GM23338 (cell line): ENCODE measurements around the gene LNX2. TPM values are rescaled to one million over a fixed set of nuclear protein-coding genes. Genes with fewer than 3 reads are reported as not detected.

Experiments
- ATAC-seq: fragments of 200-7000 bp; cut with Tn5 transposase; 3 replicates; pipeline ENCODE4 v1.9.1; 2020
- DNase-seq: peaks from one replicate; pipeline ENCODE4 v3.0.0-alpha.2; 2015; ENCODE audit warnings: low spot score
- H2AFZ ChIP-seq: fragments of 200-600 bp; sonication (generic); 2 replicates; pipeline ENCODE4 v1.8.0; 2016; ENCODE audit warnings: antibody characterized with exemption, mild to moderate bottlenecking, moderate library complexity
- H3F3A ChIP-seq: fragments of 200-600 bp; sonication (generic); replicated peaks from 2 replicates; pipeline ENCODE4 v1.8.0; 2017; ENCODE audit warnings: antibody characterized with exemption, mixed run types, low read depth
- H3K27ac ChIP-seq: fragments of 200-600 bp; sonication (generic); 2 replicates; pipeline ENCODE4 v1.6.1; 2016; ENCODE audit warnings: low read depth
- H3K27me3 ChIP-seq: fragments of 200-600 bp; sonication (generic); 2 replicates; pipeline ENCODE4 v1.8.0; 2016; ENCODE audit warnings: mild to moderate bottlenecking, mixed run types, moderate library complexity; ENCODE audit not compliant: insufficient read depth
- H3K36me3 ChIP-seq: fragments of 200-600 bp; sonication (generic); 2 replicates; pipeline ENCODE4 v1.8.0; 2016; ENCODE audit warnings: mild to moderate bottlenecking; ENCODE audit not compliant: insufficient read depth
- H3K4me1 ChIP-seq: fragments of 200-600 bp; sonication (generic); 2 replicates; pipeline ENCODE4 v1.8.0; 2016; ENCODE audit warnings: mild to moderate bottlenecking, moderate library complexity; ENCODE audit not compliant: insufficient read depth
- H3K4me2 ChIP-seq: fragments of 200-600 bp; sonication (generic); 2 replicates; pipeline ENCODE4 v1.7.1; 2017; ENCODE audit warnings: mixed run types
- H3K4me3 ChIP-seq: fragments of 200-600 bp; sonication (generic); 2 replicates; pipeline ENCODE4 v1.6.1; 2016; ENCODE audit warnings: mixed run types
- H3K79me2 ChIP-seq: fragments of 200-600 bp; sonication (generic); replicated peaks from 2 replicates; pipeline ENCODE4 v1.8.0; 2017; ENCODE audit warnings: mild to moderate bottlenecking; ENCODE audit not compliant: insufficient read depth
- H3K9me2 ChIP-seq: fragments of 200-600 bp; sonication (generic); 2 replicates; pipeline ENCODE4 v1.8.0; 2017; ENCODE audit not compliant: insufficient read depth
- H4K20me1 ChIP-seq: fragments of 200-600 bp; sonication (generic); replicated peaks from 2 replicates; pipeline ENCODE4 v1.8.0; 2017; ENCODE audit warnings: mild to moderate bottlenecking; ENCODE audit not compliant: insufficient read depth
- H3K27ac Mint-ChIP-seq: 2 replicates; pipeline ENCODE4 v1.8.0; 2020; ENCODE audit warnings: inconsistent platforms, mild to moderate bottlenecking, moderate library complexity, mixed read lengths
- H3K27me3 Mint-ChIP-seq: 3 replicates; pipeline ENCODE4 v1.8.0; 2022; ENCODE audit warnings: low read depth, mild to moderate bottlenecking, moderate library complexity, mixed read lengths, inconsistent platforms; ENCODE audit not compliant: insufficient read depth, poor library complexity
- H3K36me3 Mint-ChIP-seq: 3 replicates; pipeline ENCODE4 v1.8.0; 2021; ENCODE audit warnings: low read depth, mild to moderate bottlenecking, inconsistent platforms, moderate library complexity, mixed read lengths
- H3K4me1 Mint-ChIP-seq: 3 replicates; pipeline ENCODE4 v1.8.0; 2020; ENCODE audit warnings: mild to moderate bottlenecking, inconsistent platforms, mixed read lengths
- H3K4me3 Mint-ChIP-seq: 3 replicates; pipeline ENCODE4 v1.8.0; 2021; ENCODE audit warnings: moderate library complexity, mild to moderate bottlenecking, inconsistent platforms, mixed read lengths
- H3K9me3 Mint-ChIP-seq: 3 replicates; pipeline ENCODE4 v1.8.0; 2020; ENCODE audit warnings: moderate library complexity, mild to moderate bottlenecking, inconsistent platforms, mixed read lengths
- CREB1 ChIP-seq: fragments of 250-450 bp; sonication (Bioruptor Pico); IDR thresholded peaks from 2 replicates; pipeline ENCODE4 v1.5.0; 2020; ENCODE audit warnings: low read depth, mild to moderate bottlenecking, moderate library complexity
- EZH2 ChIP-seq: fragments of 200-600 bp; sonication (generic); IDR thresholded peaks from one replicate; pipeline ENCODE4 v1.8.0; 2017; ENCODE audit warnings: antibody characterized with exemption, mild to moderate bottlenecking, low read depth; ENCODE audit not compliant: unreplicated experiment
- EZH2phosphoT487 ChIP-seq: fragments of 200-600 bp; sonication (generic); IDR thresholded peaks from one replicate; pipeline ENCODE4 v1.8.1; 2018; ENCODE audit warnings: antibody characterized with exemption; ENCODE audit not compliant: unreplicated experiment
- JUNB ChIP-seq: IDR thresholded peaks from one replicate; pipeline ENCODE4 v1.6.1; 2016; ENCODE audit warnings: antibody characterized with exemption; ENCODE audit not compliant: unreplicated experiment
- NANOG ChIP-seq: IDR thresholded peaks from 2 replicates; pipeline ENCODE4 v1.6.1; 2016; ENCODE audit warnings: antibody characterized with exemption, borderline replicate concordance
- POLR2AphosphoS5 ChIP-seq: IDR thresholded peaks from 2 replicates; pipeline ENCODE4 v1.6.1; 2016; ENCODE audit warnings: antibody characterized with exemption, low read depth
- ZNF331 ChIP-seq: fragments of 250-450 bp; sonication (Bioruptor Pico); IDR thresholded peaks from 2 replicates; pipeline ENCODE4 v1.5.0; 2020; ENCODE audit warnings: low read depth, mild to moderate bottlenecking, moderate library complexity
- polyA plus RNA-seq: library from polyadenylated mRNA; unstranded; fragments of >200 nt; fragmentation: Nextera tagmentation; extraction: Ambion mirVana; gene quantifications from 2 replicates; pipeline ENCODE4 v1.2.1, GENCODE V29; 2016
- total RNA-seq: library from RNA; depleted of rRNA; stranded (reverse); fragments of >200 nt; shearing (Covaris generic); gene quantifications from 2 replicates; pipeline ENCODE4 v1.2.3, GENCODE V29; 2014
- TF ChIP-seq, protein P1 (sequence below): IDR thresholded peaks from one replicate; pipeline ENCODE4 v1.6.1; 2018; ENCODE audit warnings: antibody characterized with exemption; ENCODE audit not compliant: unreplicated experiment
- TF ChIP-seq, protein P2 (sequence below), 2 experiments: fragments of 200-600 bp in 1 of 2; sonication (generic) in 1 of 2; conservative IDR thresholded peaks; 2 replicates each; pipeline versions ENCODE4 v1.5.1 to v1.6.1; 2016 to 2017; ENCODE audit warnings: antibody characterized with exemption in 2 of 2, low read depth in 2 of 2, mild to moderate bottlenecking in 2 of 2, moderate library complexity in 1 of 2
- TF ChIP-seq, protein P3 (sequence below): IDR thresholded peaks from 2 replicates; pipeline ENCODE4 v1.6.1; 2016; ENCODE audit warnings: antibody characterized with exemption

LNX2 gene
- total and polyA plus RNA-seq, 2 experiments from 2014 or later = 3.7 to 18.0 TPM

DNA sequence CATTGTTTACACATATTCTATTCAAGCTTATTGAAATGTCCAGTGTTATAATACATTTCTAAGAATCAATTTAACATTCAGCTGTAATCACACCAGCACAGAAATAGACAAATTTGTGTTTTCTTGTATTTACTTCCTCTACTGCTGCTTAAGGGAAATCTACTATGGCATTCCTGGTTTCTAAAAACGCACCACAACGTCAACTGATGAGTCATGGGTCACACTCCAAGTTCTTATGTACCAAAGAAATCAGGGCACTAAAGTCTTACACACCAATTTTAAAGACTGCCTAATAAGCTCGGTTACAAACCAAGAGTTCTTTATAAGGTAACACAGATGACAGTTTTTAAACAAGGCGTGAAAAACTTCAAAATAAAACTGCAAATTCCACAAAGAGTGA is 13.2 kb downstream of the LNX2 start (continued):
- TF ChIP-seq, protein P1, sequence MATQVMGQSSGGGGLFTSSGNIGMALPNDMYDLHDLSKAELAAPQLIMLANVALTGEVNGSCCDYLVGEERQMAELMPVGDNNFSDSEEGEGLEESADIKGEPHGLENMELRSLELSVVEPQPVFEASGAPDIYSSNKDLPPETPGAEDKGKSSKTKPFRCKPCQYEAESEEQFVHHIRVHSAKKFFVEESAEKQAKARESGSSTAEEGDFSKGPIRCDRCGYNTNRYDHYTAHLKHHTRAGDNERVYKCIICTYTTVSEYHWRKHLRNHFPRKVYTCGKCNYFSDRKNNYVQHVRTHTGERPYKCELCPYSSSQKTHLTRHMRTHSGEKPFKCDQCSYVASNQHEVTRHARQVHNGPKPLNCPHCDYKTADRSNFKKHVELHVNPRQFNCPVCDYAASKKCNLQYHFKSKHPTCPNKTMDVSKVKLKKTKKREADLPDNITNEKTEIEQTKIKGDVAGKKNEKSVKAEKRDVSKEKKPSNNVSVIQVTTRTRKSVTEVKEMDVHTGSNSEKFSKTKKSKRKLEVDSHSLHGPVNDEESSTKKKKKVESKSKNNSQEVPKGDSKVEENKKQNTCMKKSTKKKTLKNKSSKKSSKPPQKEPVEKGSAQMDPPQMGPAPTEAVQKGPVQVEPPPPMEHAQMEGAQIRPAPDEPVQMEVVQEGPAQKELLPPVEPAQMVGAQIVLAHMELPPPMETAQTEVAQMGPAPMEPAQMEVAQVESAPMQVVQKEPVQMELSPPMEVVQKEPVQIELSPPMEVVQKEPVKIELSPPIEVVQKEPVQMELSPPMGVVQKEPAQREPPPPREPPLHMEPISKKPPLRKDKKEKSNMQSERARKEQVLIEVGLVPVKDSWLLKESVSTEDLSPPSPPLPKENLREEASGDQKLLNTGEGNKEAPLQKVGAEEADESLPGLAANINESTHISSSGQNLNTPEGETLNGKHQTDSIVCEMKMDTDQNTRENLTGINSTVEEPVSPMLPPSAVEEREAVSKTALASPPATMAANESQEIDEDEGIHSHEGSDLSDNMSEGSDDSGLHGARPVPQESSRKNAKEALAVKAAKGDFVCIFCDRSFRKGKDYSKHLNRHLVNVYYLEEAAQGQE = no peak
- no peak for TF ChIP-seq CREB1 (CRISPR knock-in tag)
- no peak for TF ChIP-seq EZH2phosphoT487
- no peak for TF ChIP-seq JUNB
- TF ChIP-seq, protein P2, sequence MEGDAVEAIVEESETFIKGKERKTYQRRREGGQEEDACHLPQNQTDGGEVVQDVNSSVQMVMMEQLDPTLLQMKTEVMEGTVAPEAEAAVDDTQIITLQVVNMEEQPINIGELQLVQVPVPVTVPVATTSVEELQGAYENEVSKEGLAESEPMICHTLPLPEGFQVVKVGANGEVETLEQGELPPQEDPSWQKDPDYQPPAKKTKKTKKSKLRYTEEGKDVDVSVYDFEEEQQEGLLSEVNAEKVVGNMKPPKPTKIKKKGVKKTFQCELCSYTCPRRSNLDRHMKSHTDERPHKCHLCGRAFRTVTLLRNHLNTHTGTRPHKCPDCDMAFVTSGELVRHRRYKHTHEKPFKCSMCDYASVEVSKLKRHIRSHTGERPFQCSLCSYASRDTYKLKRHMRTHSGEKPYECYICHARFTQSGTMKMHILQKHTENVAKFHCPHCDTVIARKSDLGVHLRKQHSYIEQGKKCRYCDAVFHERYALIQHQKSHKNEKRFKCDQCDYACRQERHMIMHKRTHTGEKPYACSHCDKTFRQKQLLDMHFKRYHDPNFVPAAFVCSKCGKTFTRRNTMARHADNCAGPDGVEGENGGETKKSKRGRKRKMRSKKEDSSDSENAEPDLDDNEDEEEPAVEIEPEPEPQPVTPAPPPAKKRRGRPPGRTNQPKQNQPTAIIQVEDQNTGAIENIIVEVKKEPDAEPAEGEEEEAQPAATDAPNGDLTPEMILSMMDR (conservative IDR thresholded peaks at IDR 0.05; ENCODE audit: low read depth in 2 of 2) = no peak
- TF ChIP-seq NANOG = no peak
- no peak for TF ChIP-seq ZNF331 (CRISPR knock-in tag)
- TF ChIP-seq, protein P3, sequence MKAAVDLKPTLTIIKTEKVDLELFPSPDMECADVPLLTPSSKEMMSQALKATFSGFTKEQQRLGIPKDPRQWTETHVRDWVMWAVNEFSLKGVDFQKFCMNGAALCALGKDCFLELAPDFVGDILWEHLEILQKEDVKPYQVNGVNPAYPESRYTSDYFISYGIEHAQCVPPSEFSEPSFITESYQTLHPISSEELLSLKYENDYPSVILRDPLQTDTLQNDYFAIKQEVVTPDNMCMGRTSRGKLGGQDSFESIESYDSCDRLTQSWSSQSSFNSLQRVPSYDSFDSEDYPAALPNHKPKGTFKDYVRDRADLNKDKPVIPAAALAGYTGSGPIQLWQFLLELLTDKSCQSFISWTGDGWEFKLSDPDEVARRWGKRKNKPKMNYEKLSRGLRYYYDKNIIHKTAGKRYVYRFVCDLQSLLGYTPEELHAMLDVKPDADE = no peak
- no peak for TF ChIP-seq EZH2

DNA sequence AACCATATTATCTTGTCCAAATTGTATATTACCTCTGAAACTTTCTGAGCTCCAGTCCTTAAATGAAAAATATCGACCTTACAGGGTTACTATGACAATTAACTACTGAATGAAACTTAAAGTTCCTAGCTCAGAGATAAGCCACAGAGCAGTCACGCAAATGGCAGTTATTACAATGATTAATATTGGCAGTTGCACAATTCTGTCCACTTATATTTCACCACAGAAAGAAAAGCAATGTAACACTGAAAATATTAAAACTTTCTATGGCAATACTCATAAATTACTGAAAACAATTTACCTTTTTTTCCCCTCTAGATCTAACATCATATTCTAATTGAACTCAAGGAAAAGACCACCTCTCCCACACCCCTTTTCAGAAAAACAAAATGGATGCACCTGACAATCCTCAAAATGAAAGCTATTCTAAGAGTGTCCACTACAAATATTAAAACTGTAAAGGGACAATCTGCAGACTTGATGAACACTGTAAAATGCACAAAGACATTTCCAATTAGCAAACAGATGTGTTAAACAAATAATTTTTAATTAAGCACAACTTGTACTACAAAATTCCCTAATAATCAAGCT is 14.6 kb downstream of the LNX2 start:
- Histone ChIP-seq H3K36me3 (no peaks in the 10 kb centered on the region), H2AFZ (no peak overlapping the region), H3K4me2 (no peak overlapping the region), H3K4me3 (no peak overlapping the region), H3K9me2 (no peaks in the 10 kb centered on the region), H3K27me3 (no peaks in the 10 kb centered on the region), H3K79me2 (peaks cover 99% of the 10 kb centered on the region), H4K20me1 (peaks cover 14% of the 10 kb centered on the region; the same call in 1 of the 2 replicates), H3K4me1 (peaks cover 13% of the 10 kb centered on the region), H3K27ac (no peak overlapping the region), H3F3A (no peaks in the 10 kb centered on the region)
- no peak for TF ChIP-seq ZNF331 (CRISPR knock-in tag)
- no peak for TF ChIP-seq CREB1 (CRISPR knock-in tag)
- no peak for TF ChIP-seq EZH2phosphoT487
- TF ChIP-seq, protein P1 = no peak
- TF ChIP-seq, protein P2 (conservative IDR thresholded peaks at IDR 0.05; ENCODE audit: low read depth in 2 of 2) = no peak
- TF ChIP-seq POLR2AphosphoS5 = no peak
- Mint-ChIP-seq H3K27me3 (no peaks in the 10 kb centered on the region), H3K36me3 (no peaks in the 10 kb centered on the region), H3K27ac (no peak overlapping the region), H3K4me1 (peaks cover 22% of the 10 kb centered on the region), H3K4me3 (no peak overlapping the region), H3K9me3 (no peaks in the 10 kb centered on the region)
- DNase-seq (no peak), ATAC-seq (no peak)
